ENCODE measurements around the gene ROBO1.

ROBO1 gene

GRCh38 chr3:79285871-79286270 is 481.9 kb downstream of the ROBO1 start:
- no peak overlapping the region for H3K4me3 ChIP-seq (ENCODE audit: low read length)
- no peak for DNase-seq (ENCODE audit: low read depth, low spot score)

- H3K4me3 ChIP-seq (ENCODE audit: low read length): no peak overlapping the region
These were observed 482.4 kb downstream of the ROBO1 start for GRCh38 chr3:79285380-79285779.

GRCh38 chr3:79284781-79285180 is 483.0 kb downstream of the ROBO1 start:
- DNase-seq (ENCODE audit: low read depth, low spot score): no peak
- no peak overlapping the region for H3K4me3 ChIP-seq (ENCODE audit: low read length)

More at GRCh38 chr3:79285380-79285779, 482.4 kb downstream of the ROBO1 start:
- no peak for DNase-seq (ENCODE audit: low read depth, low spot score)

GRCh38 chr3:79278681-79279080 is 489.1 kb downstream of the ROBO1 start:
- no peak overlapping the region for H3K4me3 ChIP-seq (ENCODE audit: low read length)
- DNase-seq (ENCODE audit: low read depth, low spot score): no peak

GRCh38 chr3:79268422-79268821 is 499.4 kb downstream of the ROBO1 start:
- DNase-seq (ENCODE audit: low read depth, low spot score): no peak
- H3K4me3 ChIP-seq (ENCODE audit: low read length): no peak overlapping the region

- no peak overlapping the region for H3K4me3 ChIP-seq (ENCODE audit: low read length)
- no peak for DNase-seq (ENCODE audit: low read depth, low spot score)
These were observed 502.9 kb downstream of the ROBO1 start for GRCh38 chr3:79264892-79265291.

- no peak for DNase-seq (ENCODE audit: low read depth, low spot score)
- H3K4me3 ChIP-seq (ENCODE audit: low read length): no peak overlapping the region
These were observed 504.4 kb downstream of the ROBO1 start for GRCh38 chr3:79263423-79263822.

GRCh38 chr3:79258479-79258878 is 509.3 kb downstream of the ROBO1 start:
- DNase-seq (ENCODE audit: low read depth, low spot score): no peak
- H3K4me3 ChIP-seq (ENCODE audit: low read length): no peak overlapping the region

GRCh38 chr3:79257791-79258190 is 510.0 kb downstream of the ROBO1 start:
- no peak for DNase-seq (ENCODE audit: low read depth, low spot score)
- H3K4me3 ChIP-seq (ENCODE audit: low read length): no peak overlapping the region

- no peak for DNase-seq (ENCODE audit: low read depth, low spot score)
- no peak overlapping the region for H3K4me3 ChIP-seq (ENCODE audit: low read length)
These were observed 512.1 kb downstream of the ROBO1 start for GRCh38 chr3:79255702-79256101.

- DNase-seq (ENCODE audit: low read depth, low spot score): no peak
- no peak overlapping the region for H3K4me3 ChIP-seq (ENCODE audit: low read length)
These were observed 512.5 kb downstream of the ROBO1 start for GRCh38 chr3:79255292-79255691.

GRCh38 chr3:79253704-79254103 is 514.1 kb downstream of the ROBO1 start:
- no peak overlapping the region for H3K4me3 ChIP-seq (ENCODE audit: low read length)
- DNase-seq (ENCODE audit: low read depth, low spot score): no peak

- no peak for DNase-seq (ENCODE audit: low read depth, low spot score)
These were observed 514.5 kb downstream of the ROBO1 start for GRCh38 chr3:79253271-79253670.

GRCh38 chr3:79250746-79251145 is 517.1 kb downstream of the ROBO1 start:
- no peak for DNase-seq (ENCODE audit: low read depth, low spot score)
- H3K4me3 ChIP-seq (ENCODE audit: low read length): no peak overlapping the region

More at GRCh38 chr3:79253271-79253670, 514.5 kb downstream of the ROBO1 start:
- H3K4me3 ChIP-seq (ENCODE audit: low read length): no peak overlapping the region

GRCh38 chr3:79249701-79250100 is 518.1 kb downstream of the ROBO1 start:
- H3K4me3 ChIP-seq (ENCODE audit: low read length): no peak overlapping the region
- no peak for DNase-seq (ENCODE audit: low read depth, low spot score)

- DNase-seq (ENCODE audit: low read depth, low spot score): no peak
- no peak overlapping the region for H3K4me3 ChIP-seq (ENCODE audit: low read length)
These were observed 520.1 kb downstream of the ROBO1 start for GRCh38 chr3:79247725-79248043.

- no peak overlapping the region for H3K4me3 ChIP-seq (ENCODE audit: low read length)
- no peak for DNase-seq (ENCODE audit: low read depth, low spot score)
These were observed 520.7 kb downstream of the ROBO1 start for GRCh38 chr3:79246875-79247724.

- H3K4me3 ChIP-seq (ENCODE audit: low read length): no peak overlapping the region
- DNase-seq (ENCODE audit: low read depth, low spot score): no peak
These were observed 522.3 kb downstream of the ROBO1 start for GRCh38 chr3:79245284-79246138.

- DNase-seq (ENCODE audit: low read depth, low spot score): no peak
- no peak overlapping the region for H3K4me3 ChIP-seq (ENCODE audit: low read length)
These were observed 531.3 kb downstream of the ROBO1 start for GRCh38 chr3:79236496-79236895.

GRCh38 chr3:79233431-79234060 is 534.3 kb downstream of the ROBO1 start:
- no peak overlapping the region for H3K4me3 ChIP-seq (ENCODE audit: low read length)

More at GRCh38 chr3:79233431-79234060, 534.3 kb downstream of the ROBO1 start:
- DNase-seq (ENCODE audit: low read depth, low spot score): no peak
